Bronchial epithelial cell (primary cell): ENCODE results near the gene YPEL3. TPM values are rescaled to one million over a fixed set of nuclear protein-coding genes. Genes with fewer than 3 reads are reported as not detected.

Experiments
- DNase-seq: peaks from one replicate; pipeline ENCODE4 v3.0.0-alpha.2; 2010; ENCODE audit warnings: low read depth
- FAIRE-seq: peaks from 2 replicates; lab custom pipeline; 2011; peaks lifted over from hg19 to GRCh38; lab: Jason Lieb, UNC
- H3K27me3 ChIP-seq: 2 replicates; pipeline ENCODE4 v1.5.1; 2011; ENCODE audit warnings: low read length; ENCODE audit not compliant: control insufficient read depth, insufficient read depth
- H3K36me3 ChIP-seq: 2 replicates; pipeline ENCODE4 v1.5.1; 2011; ENCODE audit warnings: low read length; ENCODE audit not compliant: control insufficient read depth, insufficient read depth
- H3K4me3 ChIP-seq: 2 replicates; pipeline ENCODE4 v1.5.1; 2011; ENCODE audit warnings: mild to moderate bottlenecking, low read depth, low read length, control low read depth
- total RNA-seq: library from RNA; depleted of rRNA; stranded (reverse); fragments of >200 nt; gene quantifications from 2 replicates; pipeline ENCODE4 v1.2.1, GENCODE V29; 2014
- TF ChIP-seq, protein P1 (sequence below): IDR thresholded peaks from 2 replicates; pipeline ENCODE4 v1.5.1; 2011; ENCODE audit warnings: mild to moderate bottlenecking, moderate library complexity, low read length, control low read depth, inconsistent platforms; ENCODE audit not compliant: insufficient read depth, severe bottlenecking

YPEL3 gene
- total RNA-seq, 1 donor from 2014 or later, result 3.7 TPM

DNA sequence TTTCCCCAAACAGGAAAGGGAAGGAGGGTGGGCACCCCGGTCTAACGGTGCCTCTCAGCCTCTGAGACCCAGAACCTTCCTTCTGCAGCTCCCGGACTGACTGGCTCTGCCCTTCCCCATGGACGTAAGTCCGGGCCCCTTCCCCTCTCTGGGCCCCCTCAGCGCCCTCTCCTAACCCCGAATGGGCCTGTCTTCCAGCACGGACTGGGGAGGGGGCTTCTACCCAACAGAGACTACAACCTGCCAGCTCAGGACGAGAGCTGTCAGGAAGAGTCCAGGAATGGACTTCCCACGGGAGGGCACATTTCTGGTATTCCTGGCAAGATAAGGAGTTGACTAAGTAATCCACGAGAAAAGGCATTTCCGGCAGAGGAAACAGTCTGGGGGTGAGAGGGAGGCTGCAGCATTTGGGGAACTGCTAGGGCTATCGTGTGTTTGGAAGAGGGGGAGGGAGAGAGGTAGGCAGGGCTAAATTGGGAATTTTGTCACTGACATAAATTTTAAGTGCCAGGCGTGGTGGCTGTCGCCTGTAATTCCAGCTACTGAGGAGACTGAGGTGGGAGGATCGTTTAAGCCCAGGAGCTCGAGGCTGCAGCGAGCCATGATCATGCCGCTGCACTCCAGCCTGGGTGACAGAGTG lies 42.5 kb downstream of the YPEL3 start:
- H3K36me3 ChIP-seq, result no peaks in the 10 kb centered on the region
- H3K4me3 ChIP-seq, result peak overlapping the region; percentile 58
- no peak for FAIRE-seq
- TF ChIP-seq, protein P1, sequence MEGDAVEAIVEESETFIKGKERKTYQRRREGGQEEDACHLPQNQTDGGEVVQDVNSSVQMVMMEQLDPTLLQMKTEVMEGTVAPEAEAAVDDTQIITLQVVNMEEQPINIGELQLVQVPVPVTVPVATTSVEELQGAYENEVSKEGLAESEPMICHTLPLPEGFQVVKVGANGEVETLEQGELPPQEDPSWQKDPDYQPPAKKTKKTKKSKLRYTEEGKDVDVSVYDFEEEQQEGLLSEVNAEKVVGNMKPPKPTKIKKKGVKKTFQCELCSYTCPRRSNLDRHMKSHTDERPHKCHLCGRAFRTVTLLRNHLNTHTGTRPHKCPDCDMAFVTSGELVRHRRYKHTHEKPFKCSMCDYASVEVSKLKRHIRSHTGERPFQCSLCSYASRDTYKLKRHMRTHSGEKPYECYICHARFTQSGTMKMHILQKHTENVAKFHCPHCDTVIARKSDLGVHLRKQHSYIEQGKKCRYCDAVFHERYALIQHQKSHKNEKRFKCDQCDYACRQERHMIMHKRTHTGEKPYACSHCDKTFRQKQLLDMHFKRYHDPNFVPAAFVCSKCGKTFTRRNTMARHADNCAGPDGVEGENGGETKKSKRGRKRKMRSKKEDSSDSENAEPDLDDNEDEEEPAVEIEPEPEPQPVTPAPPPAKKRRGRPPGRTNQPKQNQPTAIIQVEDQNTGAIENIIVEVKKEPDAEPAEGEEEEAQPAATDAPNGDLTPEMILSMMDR, result no peak
- no peaks in the 10 kb centered on the region for H3K27me3 ChIP-seq
- DNase-seq, result peak; percentile 41

DNA sequence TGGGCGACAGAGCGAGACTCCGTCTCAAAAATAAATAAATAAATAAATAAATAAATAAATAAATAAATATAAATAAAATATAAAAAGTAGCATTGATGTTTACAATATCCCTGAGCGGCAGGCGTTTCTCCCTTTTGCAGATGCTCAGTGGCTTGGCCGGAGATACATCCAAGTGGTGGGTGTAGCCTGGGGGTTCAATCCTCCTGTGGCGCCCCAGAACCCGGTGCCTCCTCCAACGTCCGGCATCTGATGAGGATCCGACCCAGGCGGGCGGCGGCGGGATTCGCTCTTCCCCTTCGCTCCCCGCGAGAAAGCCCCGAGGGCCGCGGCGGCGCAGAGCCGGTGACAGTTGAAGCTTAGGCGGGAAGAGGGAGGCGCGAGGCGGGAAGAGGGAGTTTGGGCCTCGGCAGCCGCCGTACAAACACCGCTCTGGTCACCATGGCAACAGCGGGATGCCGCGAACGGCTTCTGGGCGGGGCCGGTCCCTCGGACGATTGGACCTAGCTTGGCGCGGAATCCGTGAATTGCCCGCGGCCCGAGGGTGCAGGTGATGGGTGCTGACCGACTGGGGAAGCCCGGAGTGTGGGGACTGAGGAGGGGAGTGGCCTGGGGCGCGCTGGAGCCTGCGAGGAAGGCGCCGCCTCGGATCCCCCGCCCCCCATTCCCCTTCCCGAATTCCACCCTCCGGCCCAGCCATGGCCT lies 43.2 kb downstream of the YPEL3 start:
- H3K27me3 ChIP-seq, result no peaks in the 10 kb centered on the region

DNA sequence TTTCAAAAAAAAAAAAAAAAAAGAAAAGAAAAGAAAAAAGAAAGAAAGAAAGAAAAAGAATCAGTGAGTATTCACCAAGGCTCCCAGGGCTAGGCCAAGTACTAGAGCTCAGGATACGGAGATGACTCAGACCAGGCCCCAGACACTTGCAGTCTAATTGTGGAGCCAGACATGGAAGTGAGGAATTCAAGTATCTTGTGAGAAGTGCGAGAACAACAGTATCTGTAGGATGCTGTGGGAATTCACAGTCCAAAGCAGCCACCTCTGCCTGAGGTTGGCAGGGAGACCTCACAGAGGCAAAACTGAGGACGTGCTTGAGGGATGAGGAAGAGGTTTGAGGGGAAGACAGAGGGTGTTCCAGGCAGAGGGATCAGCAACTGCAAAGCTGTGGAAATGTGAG lies 44.5 kb downstream of the YPEL3 start:
- TF ChIP-seq, protein P1, result no peak
- FAIRE-seq (no peak), DNase-seq (peak; percentile 39)
- Histone ChIP-seq H3K36me3 (no peaks in the 10 kb centered on the region), H3K4me3 (no peak overlapping the region), H3K27me3 (no peaks in the 10 kb centered on the region)

More for the DNA sequence above, 43.2 kb downstream of the YPEL3 start:
- DNase-seq (peak; percentile 76), FAIRE-seq (no peak)
- Histone ChIP-seq H3K4me3 (peak overlapping the region; percentile 58), H3K36me3 (no peaks in the 10 kb centered on the region)
- TF ChIP-seq, protein P1, result no peak

DNA sequence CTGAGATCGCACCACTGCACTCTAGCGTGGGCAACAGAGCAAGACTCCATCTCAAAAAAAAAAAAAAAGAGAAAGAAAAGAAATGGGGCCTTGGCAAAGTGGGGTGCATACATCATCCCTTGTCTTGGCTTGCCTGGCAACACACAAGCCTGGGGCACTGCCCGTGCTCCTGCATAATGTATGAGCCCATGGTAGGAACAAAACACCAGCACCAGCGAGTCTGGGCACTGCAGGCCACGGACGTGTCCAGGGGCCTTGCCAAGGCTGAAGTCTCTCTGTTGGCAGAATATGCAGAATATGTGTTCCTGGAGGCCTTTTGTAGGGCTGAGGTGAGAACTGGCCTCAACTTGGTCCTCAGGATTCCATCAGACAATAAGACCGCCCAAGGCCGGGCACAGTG lies 46.1 kb downstream of the YPEL3 start:
- TF ChIP-seq, protein P1, result no peak
- no peak for DNase-seq
- H3K27me3 ChIP-seq, result no peaks in the 10 kb centered on the region
- H3K36me3 ChIP-seq, result no peaks in the 10 kb centered on the region
- H3K4me3 ChIP-seq, result no peak overlapping the region
- FAIRE-seq, result no peak

DNA sequence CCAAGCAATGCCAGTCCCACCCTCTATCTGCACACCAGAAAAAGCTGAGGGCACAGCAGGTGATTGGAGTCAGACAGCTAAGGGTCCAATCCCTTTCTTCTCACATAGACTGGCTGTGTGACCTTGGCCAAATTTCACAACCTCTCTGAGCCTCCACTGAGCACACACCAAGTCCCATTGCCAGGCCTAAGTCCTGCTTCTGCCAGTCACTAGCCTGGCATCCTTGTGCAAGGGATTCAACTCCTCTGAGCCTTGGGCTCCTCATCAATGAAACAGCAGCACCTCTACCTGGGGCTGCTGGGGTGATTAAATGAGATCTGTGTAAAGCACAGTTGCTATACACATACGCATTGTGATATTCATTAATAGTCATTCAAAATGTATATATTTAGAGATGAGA lies 49.4 kb downstream of the YPEL3 start:
- no peak for FAIRE-seq
- TF ChIP-seq, protein P1, result no peak
- Histone ChIP-seq H3K4me3 (no peak overlapping the region), H3K36me3 (no peaks in the 10 kb centered on the region), H3K27me3 (no peaks in the 10 kb centered on the region)
- no peak for DNase-seq
